HuH-7.5 (cell line): Measurements from ENCODE around the gene GNGT2.
"Not testable (repeated sequence)": the region's sequence is repeated elsewhere in the genome, so short reads cannot be mapped to it uniquely, and the experiment has no call there.

Experiments used
- DNase-seq: peaks from one replicate; pipeline ENCODE4 v3.0.0; 2011; ENCODE audit warnings: low spot score

Gene GNGT2

DNA sequence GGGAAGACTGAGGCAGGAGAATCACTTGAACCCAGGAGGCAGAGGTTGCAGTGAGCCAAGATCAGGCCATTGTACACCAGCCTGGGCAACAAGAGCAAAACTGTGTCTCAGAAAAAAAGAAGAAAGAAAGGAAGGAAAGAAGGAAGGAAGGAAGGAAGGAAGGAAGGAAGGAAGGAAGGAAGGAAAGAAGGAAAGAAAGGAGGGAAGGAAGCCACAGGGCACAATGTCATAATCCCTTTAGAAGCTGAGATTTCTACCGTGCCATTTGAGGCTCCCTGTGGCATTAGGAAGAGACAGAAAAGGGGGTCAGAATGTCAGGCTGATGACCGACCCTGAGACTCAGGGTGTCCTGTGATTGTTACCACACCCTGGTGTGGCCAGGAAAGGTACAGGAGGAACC, 6.6 kb downstream of the GNGT2 start:
- no peak for DNase-seq

DNA sequence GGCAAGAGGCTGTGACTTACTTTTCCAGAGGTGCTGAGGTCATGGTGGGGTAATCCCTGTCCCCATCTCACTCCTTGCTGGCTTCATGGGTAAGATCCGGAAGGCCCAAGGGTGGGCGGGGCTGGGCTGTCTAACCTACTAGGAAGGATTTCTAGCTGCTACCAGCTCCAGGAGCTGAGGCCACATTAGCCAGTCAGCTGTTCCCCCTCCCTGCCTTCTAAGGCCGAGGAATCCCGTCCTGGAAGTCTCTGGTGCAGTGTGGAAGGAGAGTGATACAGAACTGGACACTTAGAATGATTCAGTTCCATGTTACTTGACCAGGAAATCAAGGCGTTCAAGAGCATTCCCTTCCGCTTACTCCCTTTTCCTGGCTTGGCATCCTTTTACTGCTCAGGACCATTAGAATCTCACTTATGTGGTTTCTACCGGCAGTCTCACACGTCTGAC, 8.9 kb downstream of the GNGT2 start:
- no peak for DNase-seq

DNA sequence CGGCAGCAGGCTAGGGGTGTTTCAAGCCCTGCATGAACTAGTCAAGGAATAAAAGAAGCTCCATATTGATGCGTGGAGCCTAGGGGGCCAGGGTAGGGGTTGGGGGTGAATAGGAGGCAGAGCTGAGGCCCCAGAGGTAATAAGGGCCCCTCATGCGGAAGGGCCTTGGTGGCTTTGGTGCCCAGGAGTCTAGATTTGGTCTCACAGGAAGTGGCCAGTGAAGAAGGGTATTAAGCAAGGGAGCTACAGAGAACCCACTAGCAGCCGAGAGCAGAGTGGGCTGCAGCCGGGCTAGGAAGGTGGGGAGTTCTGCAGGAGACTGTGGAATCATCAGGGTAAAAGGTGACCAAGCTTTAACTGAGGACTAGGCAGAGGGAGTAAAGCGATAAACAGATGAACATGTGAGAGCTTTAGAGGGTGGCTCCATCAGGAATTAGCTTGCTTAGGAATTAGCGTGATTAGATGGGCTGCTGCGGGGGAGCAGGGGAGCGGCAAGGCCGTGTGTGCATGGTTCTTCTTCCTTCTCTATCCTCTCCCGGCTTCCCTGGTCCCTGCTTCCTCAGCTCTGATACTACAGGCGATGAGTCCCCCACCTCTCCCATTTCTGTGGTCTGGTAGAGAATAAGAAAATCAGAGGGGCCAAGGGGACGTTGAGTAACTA, 9.8 kb downstream of the GNGT2 start:
- no peak for DNase-seq

DNA sequence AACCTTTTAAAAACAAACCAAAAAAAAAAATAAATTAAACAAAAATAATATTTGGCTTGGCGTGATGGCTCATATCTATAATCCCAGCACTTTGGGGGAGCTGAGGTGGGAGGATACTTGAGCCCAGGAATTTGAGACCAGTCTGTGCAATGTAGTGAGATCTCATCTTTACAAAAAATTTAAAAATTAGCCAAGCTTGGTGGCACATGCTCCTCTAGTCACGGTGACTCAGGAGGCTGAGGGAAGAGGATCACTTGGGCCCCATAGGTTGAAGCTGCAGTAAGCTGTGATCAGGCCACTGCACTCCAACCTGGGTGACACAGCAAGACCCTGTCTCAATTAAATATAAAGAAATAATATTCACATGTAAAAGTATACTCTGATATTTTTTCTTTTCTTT, 12.2 kb downstream of the GNGT2 start:
- no peak for DNase-seq

DNA sequence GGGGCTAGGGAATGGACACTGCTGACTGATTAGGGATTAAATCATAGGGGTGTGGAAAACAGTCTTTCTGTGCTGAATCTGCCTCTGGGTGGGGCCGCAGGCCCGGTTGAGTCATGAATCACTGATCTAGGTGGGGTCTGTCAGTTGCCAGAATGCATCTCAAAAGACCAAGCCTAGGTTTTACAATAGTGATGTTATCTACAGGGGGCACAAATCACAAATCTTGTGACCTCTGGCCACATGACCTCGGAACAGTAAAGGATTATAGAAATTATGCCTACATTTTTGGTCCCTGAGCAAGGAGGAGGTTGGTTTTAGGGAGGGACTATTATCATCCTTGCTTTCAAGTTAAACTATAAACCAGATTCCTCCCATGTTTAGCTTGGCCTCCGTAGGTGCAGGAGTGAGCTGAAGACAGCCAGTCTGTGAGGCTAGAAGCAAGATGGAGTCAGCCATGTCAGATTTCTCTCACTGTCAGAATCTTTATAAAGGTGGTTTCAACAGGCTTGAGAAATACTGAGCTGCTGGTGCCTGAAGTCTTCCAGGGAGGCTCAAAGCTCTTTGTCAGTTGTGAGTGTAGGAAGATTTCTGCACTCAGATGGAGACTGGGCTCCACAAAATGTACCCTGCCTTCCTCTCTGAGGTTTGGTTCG, 12.9 kb downstream of the GNGT2 start:
- DNase-seq: no peak

DNA sequence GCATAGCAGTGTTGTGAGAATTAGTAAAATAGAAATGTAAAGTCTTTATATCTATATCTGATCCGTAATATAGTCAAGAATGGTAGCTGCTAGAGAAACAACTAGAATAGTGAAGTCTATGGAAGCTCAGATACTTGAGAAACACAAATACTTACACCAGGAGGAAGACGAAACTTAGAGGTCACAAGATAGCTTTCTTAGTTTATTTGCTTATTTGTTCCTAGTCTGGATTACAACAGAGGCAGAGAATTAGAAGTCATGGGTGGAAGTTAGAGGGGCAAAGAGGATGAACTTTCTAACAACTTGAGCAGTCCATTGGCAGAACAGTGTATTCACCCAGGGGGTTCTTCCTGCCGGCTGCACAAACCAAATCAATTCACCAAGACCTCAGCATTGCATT, 13.9 kb downstream of the GNGT2 start:
- DNase-seq: no peak

DNA sequence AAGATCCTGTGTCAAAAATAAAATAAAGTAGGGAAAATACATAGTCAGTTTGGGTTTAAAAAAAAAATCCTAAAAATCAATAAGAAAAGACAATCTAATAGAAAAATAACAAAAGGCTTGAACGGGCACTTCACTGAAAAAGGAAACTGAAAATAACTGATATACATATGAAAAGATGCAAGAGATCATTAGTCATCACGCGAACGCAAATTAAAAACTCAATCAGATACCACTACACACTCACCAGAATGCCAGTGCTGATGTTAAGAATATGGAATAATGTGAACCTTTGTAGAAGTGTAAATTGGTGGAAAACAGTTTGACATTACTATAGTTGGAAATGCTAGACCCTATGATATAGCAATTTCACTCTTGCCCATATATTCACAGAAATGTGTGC, 14.6 kb downstream of the GNGT2 start:
- no peak for DNase-seq

DNA sequence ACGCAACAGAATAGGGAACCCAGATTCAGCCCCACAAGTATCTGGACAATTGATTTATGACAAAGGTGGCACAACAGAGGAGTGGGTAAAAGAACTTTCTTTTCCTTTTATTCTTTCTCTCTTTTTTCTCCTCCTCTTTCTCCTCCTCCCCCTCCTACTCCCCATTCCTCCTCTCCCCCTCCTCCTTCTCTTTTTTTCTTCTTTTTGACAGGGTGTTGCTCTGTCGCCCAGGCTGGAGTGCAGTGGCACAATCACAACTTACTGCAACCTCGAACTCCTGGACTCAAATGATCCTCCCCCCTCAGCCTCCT, 16.1 kb downstream of the GNGT2 start:
- DNase-seq: no peak

DNA sequence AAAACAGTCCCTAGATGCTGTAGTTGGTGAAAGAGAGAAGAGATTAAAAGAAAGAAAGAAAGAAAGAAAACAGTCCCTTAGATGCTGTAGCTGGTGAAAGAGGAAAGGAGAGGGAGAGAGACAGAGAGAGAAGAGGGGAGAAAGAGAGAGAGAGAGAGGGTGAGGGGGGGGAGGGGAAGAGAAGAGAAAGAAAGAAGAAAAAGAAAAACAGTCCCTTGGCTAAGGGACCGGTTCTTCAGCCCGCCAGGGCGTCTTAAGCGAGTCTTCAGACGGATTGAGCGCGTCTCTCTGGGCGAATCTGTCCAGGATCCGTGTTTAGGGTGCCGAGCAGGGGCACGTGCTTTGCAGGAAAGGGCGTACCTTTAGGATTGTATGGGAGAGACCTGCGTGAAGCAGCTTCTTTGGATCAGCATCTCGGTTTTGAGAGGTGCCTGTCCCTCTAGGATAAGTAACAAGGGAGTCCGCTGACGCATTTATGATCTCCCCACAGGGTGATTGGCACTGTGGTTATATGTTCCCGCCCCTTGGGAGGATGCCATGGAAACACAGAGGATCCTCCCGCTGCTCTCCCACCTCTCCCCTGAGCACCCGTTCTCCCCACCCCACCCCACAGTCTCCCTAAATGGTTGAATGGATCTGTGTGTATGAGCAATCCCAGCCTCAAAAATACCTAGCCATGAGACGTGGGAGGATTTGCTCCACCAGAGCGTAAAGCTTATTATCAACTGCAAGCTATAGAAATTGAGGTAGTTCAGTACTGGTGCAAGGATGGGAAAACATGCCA, 16.7 kb downstream of the GNGT2 start:
- DNase-seq: no peak

DNA sequence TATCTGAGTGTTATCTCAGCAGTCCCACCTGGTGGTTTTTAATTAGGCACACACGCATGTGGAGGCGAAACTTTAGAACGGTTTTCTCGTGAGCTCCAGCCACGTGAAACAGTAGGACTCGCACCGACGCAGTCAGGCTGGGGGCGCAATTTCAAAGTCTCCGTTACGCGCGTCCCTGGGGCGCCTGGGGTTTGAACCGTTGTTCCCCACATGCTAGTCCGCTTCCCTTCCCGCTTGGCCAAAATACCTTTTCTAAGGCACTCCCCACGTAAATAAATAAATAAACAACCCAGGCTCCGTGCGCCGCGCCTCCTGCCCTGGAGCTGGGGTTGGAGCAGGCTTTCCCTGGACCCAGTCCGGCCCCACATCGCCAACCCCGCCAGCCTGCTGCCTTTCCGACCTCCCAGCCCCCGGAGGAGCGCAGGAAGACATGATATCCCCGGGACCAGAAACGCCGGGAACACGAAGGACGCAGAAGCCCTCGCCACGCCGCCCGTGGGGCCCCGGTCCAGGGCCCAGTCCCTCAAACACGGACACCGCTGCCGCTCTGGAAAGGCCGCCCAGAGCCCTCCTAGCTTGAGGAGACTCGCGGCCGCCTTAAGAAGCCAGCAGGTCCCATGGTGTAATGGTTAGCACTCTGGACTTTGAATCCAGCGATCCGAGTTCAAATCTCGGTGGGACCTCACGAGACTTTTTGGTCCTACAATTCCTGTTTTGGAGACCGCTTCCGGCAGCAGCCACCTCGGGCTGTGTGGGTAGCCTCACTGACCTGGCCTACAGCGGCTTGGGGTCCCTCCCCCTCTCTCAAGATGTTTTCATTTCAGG, 18.2 kb downstream of the GNGT2 start:
- peak; percentile 37 for DNase-seq

DNA sequence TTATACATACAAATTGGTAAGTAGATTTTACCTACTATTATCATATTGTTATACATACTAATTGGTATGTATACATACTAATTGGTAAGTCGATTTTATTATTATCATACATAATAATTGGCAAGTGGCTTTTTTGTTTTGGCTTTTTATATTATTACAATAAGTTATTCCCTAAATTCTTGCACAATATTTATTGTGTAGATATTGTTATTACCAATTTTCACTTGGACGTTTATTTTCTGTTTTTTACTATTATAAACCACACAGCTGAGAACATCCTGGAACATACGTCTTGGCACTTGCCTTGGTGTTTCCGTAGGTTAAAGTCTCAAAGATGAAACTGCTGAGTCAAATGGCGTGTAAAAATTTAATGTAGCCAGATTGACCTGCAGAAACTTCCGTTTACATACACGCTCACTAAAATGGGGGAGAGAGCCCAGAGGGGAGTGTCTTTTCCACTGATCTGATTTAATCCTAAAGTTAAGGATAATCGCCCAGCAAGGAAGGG, 18.9 kb downstream of the GNGT2 start:
- DNase-seq: no peak

DNA sequence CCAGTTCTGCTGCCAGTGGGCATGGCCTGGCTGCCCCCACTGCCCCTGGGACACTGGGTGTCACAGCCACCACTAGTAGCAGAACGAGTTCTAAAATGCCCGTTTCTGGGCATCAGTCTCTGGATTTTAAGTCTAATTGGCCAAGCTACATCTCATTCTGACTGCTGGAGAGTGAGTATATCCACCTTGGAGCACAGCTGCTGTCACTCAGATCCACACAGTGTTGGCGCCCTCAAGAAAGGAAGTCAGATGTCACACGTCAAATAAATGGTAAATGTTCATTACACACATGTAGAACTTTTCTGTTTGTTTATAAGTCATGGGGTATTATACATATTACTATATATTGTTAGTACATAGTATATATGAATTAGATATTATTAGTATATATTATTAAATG, 19.4 kb downstream of the GNGT2 start:
- no peak for DNase-seq

DNA sequence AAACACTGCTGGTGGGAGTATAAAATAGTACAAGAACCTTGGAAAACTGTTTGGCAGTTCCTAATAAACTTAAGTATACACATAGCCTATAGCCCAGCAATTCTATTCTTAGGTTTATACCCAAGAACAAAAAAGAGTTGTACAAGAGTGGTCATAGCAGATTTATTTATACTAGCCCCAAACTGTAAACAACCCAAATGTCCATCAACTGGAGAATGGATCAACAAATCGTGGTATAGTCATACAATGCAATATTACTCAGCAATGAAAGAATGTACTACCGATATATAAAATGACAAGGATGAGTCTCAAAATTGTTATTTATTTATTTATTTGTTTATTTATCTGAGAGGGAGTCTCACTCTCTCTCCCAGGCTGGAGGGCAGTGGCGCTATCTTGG, 23.1 kb downstream of the GNGT2 start:
- no peak for DNase-seq

DNA sequence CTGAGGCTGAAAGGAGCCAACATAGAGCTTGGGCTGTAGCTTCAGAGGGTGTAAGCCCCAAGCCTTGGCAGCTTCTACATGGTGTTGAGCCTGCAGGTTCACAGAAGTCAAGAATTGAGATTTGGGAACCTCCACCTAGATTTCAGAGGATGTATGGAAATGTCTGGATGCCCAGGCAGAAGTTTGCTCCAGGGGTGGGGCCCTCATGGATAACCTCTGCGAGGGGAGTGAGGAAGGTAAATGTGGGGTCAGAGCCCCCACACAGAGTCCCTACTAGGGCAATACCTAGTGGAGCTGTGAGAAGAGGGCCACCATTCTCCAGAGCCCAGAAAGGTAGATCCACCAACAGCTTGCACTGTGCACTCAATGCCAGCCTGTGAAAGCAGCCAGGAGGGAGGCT, 25.0 kb downstream of the GNGT2 start:
- DNase-seq: not testable (repeated sequence)

DNA sequence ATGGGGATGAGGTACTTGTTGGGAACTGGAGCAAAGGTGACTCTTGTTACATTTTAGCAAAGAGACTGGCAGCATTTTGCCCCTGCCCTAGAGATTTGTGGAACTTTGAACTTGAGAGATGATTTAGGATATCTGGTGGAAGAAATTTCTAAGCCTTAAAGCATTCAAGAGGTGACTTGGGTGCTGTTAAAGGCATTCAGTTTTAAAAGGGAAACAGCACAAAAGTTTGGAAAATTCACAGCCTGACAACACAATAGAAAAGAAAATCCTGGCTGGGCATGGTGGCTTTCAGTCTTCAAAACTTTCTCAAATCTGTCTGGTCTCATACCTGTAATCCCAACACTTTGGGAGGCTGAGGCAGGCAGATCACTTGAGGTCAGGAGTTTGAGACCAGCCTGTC, 25.9 kb downstream of the GNGT2 start:
- DNase-seq: not testable (repeated sequence)

DNA sequence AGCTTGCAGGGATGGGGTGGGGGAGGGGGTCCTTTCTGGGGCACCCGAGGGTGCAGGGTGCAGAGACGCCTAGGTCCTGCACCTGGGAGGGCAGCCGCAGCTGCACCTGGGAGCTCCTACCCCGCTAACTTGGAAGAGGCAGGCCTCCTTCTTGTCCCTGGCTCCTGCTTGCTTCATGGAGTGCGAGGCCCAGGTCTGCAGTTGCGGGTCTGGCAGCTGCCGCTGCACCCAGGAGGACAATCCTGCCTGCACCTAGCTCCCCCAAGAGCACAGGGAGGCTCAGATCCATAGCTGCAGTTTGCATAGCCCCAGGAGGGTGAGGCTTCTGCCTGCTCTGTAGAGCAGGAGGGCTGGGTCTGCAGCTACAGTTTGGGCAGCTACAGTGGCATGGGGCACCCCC, 26.6 kb downstream of the GNGT2 start:
- no peak for DNase-seq

DNA sequence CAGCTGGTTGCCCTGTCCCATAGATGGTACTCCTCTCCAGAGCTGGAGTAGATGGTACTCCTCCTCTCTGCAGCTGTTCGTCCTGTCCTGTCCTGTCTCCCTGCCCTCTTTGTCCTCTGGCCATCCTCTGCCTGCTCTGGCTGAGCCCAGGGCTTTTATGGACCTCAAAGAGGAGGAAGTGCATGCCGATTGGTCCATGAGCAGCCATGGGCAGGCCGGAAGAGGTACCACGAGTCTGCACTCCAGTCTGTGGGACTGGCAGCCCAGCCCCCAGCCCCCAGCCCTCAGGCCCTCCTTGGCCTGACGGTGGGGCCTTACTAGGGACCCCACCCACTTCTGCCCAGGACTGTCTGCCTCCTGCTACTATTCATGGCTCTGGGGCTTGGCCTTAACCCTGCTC, 27.0 kb downstream of the GNGT2 start:
- no peak for DNase-seq

DNA sequence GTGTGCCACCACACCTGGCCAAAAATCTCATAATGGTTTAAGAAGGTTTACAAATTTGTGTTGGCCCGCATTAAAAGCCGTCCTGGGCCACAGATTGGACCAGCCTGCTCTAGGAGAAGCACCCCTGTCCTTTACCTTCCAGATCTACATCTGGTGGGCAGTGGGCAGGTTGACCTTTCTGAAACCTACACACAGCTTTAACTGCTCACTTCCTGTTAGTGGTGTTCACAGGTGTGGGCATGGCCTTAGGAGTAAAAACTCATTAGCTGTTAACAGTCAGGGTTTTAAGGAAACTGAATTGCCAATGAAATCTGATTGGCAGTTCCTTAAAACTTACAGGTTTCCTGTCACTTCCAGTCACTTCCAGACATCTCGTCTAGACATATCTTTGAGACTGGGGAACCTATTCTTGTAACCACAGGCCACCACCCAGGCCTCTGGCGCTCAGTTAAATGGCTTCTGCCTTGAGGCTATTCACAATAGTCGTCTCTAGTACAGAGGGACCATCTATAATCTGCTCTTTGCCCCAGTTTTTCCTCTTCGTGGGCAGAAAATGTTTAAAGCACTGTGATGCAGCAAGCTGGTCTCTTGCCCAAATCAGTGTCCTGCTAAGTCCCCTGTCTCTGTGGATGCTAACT, 29.3 kb downstream of the GNGT2 start:
- no peak for DNase-seq

DNA sequence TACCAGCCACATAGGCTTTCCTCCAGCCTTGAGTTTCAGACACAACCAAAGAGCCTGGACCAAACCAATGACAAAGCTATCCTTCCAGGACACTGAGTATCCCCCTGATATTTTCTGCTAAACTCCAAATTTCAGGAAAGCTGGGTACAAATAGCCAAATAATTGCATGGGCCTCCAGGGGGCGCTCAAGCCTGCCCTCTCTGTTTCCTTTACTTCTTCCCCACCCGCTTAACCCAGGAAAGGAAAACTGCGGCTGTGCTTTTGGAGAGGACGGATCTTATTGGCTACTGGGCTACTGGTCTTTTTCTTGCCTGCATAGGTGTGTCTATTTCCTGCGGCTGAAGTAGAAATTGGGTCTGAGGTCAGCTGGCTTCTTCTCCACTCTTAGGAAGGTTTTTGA, 30.1 kb downstream of the GNGT2 start:
- DNase-seq: peak; percentile 47

DNA sequence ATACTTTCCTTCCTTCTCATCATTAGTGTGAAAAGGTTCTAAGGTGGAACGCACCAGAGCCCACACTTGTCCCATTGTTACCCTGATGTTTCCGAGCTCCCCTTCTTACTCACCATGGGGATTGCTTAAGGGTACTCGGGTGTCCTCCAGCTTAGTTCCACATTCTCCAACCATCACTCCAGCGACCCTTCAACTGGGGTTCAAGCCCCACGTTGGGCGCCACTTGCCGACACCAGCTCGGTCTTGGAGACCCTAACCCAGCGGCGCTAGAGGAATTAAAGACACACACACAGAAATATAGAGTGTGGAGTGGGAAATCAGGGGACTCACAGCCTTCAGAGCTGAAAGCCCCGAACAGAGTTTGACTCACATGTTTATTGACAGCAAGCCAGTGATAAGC, 34.4 kb downstream of the GNGT2 start:
- not testable (repeated sequence) for DNase-seq

DNA sequence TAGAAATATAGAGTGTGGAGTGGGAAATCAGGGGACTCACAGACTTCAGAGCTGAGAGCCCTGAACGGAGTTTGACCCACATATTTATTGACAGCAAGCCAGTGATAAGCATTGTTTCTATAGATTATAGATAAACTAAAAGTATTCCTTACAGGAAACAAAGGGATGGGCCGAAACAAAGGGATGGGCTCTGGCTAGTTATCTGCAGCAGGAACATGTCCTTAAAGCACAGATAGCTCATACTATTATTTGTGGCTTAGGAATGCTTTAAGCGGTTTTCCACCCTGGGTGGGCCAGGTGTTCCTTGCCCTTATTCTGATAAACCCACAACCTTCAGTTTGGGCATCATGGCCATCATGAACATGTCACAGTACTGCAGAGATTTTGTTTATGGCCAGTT, 39.7 kb downstream of the GNGT2 start:
- not testable (repeated sequence) for DNase-seq

DNA sequence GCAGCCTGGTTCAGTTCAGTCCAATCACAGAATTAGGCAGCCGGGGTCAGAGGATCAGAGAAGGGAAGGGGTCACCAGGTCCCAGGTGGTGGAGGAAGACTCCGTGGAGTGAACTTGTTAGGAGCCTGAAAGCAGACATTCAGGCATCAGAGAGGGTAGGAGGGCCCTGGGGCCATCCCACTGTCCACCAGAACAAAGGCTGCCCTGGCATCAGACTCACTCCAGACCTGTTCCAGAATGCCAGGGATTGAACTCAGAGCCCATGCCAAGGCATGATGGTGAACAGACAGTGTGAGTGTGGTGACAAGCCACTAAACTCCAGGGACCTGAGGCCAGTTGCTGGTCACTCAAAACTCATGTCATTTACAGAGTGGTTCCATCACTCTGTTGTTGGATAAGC, 40.2 kb downstream of the GNGT2 start:
- no peak for DNase-seq
